ENCODE results near the gene CCDC30.
"Not testable (repeated sequence)": the region's sequence is repeated elsewhere in the genome, so short reads cannot be mapped to it uniquely, and the experiment has no call there.

Gene CCDC30

DNA sequence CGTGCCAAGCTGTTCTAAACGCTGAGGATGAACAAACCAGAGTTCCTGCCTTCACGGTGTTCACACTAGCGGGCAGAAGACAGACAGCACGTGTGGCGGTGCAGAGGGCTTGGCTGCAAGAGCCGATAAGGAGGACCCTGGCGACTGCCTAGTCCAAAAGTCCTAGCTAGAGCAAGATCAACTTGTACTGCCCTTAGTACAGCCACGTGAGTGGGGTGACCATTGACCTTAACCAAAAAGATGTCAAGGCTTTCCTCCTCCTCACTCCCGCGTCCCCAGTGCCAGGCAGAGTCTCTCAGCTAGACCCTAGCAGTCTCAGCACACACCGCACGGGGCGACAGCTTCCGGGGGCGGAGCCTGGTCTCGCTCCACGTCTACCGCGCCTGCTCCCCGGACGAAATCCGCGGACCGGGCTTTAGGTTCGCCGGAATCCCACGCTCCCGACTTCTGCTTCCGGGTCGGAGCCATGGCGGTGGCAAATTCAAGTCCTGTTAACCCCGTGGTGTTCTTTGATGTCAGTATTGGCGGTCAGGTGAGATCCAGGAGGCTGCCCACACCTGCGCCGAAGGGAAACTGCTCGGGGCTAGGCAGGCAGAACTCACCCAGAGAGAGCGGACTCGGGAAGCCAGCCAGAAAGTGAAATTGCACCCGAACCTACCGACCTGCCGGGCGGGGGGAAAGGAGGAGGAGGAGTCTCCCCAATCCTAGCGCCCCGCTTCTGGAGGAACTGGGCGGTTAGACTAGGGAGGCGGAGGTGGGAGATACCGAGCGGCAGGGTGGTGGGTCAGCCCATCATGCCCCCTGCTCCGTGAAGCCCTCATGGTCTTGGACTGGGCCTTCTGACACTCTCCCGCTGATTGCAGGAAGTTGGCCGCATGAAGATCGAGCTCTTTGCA is 195.1 kb downstream of the CCDC30 start, which contains the start of gene PPIH:
TSS of gene PPIH (plus strand) at position 443 of the 896 bp plus-strand sequence. CDS start at position 467, 24 bp downstream.
- DNase-seq (ENCODE audit: low spot score), result peak; percentile 94

- DNase-seq (ENCODE audit: low spot score), result no peak
These were observed 195.8 kb downstream of the CCDC30 start for GRCh38 chr1:42658877-42659337.

DNA sequence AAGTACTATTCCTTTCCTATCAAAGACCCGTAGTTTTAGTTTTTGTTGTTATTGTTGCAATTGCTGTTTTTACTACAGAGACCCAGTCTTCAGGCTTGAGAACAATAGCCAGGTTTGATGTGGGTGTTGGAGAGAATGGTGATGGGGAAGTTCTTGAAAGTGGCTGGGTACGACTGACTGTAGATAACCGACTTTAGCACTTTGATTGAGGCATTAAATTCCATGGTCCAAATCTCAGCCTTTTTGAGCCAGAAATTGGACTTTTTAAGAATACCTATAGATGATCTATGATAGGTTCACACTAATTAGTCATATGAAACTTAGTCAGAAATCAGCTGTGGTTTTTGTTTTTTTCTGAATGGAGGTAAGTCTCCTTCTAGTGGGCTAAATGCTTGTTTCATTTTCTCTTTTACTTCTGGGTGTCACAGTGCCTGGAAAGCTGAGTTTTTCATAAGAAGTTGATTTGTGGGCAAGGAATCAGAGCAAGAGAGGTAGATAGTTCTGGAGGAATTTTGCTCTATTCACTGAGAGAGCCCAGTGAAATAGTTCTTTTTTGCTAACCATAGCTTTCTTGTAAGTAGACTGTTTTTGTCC is 197.9 kb downstream of the CCDC30 start:
- no peak for DNase-seq (ENCODE audit: low spot score)

- no peak for DNase-seq (ENCODE audit: low spot score)
These were observed 206.8 kb downstream of the CCDC30 start for GRCh38 chr1:42669936-42670335.

- no peak for DNase-seq (ENCODE audit: low spot score)
These were observed 207.3 kb downstream of the CCDC30 start for GRCh38 chr1:42670425-42670824.

DNA sequence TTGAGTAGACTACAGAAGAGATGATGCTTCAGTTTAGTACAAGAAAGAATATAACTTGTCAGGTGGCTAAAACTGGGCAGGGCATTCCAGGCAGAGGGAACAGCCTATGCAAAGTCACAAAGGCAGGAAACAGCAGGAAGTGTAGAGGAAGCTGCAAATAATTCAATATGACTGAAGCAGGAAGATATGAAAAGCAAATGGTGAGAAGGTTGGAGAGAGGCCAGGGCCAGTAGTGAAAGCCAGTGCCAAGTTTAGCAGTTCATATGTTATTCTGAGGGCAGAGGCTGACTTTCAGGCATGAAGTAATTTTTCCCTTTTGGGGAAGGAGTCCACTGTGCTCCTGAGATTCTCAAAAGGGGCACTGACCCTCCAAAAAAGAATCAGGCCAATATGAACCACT is 211.1 kb downstream of the CCDC30 start:
- no peak for DNase-seq (ENCODE audit: low spot score)

DNA sequence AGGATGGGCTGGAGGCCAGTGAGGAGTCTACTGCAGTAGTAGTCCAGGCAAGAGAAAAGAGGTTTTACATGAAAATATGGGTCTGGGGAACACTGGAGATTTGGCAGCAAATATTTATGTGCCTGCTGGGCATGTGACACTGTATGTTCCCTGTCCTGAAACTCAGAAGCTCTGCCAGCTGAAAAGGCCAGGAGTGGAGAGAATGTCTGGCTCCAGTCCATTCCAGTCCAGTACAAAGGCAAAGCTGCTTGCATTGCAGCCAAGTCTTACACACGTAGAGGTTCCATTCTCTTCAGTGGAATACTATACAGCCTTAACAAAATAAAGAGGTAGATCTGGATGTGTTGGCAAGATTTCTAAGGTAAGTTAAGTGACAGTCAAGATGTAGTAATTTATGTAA is 211.6 kb downstream of the CCDC30 start:
- DNase-seq (ENCODE audit: low spot score), result no peak

- no peak for DNase-seq (ENCODE audit: low spot score)
These were observed 212.4 kb downstream of the CCDC30 start for GRCh38 chr1:42675467-42675866.

DNA sequence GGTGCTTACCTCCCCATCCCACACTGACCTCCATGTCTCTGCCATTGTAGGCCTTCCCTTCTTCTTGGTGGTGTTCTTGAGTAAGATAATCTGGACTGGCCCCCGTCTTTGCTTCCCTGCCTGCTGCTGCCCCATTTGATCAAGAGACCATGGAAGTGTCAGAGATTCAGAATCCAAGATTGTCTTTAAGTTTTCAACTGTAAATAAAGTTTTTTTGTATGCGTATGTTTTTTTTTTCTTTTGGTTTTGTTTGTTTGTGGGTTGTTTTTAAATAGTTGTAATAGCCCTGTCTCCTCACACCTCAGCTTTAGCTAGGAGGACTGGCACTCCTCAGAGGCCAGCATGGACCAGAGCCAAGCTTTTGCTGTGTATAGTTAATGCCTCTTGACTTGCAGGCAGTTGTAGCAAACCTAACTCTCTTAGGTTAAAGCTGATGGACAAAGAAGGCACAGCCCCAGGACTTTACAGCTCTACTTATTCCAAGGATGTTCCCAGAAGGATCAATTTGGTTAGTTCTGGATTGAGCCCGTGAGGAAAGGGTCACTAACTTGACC is 213.5 kb downstream of the CCDC30 start:
- no peak for DNase-seq (ENCODE audit: low spot score)

DNA sequence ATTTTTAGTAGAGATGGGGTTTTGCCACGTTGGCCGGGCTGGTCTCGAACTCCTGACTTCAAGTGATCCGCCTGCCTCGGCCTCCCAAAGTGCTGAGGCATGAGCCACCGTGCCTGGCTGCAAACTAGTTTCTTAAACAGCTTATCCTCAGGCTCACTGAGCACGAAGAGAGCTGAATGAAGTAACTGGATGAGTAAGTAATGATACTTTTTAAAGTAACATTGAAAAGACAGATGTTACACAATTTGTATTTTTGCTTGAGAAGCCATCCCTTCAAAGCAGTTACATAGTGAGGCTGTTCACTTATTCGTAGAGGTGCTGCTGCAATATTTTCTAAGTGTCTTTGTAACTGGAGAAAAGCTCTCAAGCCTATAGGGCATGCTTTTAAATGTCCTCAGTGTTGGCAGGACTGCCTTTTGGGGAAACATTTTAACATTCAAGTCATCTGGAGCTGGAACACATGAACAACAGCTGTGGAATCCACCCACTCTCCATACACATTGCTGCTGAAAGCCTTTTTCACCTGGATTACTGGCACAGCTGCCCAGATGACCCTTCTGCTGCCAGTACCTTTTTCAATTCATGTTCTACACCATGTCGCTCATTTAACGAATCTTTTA is 216.4 kb downstream of the CCDC30 start:
- DNase-seq (ENCODE audit: low spot score), result no peak

DNA sequence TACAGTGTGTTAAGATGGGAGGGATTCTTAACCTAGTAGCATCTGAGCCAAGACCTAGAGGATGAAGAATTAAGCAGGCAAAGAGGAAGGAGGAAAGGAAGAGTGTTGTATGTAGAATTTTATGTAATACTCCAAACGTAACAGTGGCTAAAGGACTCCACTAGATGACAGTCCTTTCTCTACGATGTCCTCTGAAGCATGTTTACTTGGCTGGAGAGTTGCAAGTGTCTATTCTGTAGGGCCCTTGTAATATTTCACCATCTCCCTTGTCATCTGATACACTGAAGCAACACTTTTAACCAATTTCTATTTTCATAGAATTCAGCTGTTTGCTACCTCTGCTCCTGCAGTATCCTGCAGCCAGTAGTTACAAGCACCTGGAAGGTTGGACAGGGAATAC is 217.0 kb downstream of the CCDC30 start:
- no peak for DNase-seq (ENCODE audit: low spot score)

DNA sequence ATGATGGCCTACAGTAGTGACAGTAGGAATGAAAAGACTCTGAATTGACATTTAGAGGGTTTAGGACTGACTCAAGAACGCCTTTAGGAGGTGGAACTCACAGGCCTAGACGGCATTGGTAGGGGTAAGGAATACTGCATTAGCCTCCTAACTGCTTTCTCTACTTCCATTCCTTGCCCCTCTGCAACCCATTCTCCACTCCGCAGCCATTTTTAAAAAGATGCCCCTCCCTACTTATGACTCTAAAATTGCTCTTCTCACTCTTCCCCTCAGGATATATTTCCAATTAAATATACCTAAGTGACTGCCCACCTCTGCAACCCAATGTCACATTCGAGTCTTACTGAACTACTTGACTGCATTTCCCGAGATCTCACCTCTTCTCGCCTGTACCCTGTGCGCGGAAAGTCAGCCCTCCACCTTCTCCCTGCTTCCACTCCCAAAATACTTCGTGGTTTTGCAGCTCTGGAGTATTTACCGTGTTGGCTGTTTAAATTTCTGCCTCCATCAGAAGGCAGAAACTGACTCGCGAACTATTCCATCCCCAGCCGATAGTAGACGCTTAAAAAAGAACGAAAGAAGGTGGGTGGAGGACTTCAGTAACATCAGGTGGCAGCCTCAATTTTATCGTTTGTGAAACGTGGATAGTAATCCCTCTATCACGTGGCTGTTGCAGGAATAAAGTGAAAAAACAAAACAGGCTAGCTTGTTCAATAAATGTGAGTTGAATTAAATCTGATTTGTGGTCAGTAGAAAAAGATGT is 218.0 kb downstream of the CCDC30 start:
- DNase-seq (ENCODE audit: low spot score), result peak; percentile 17

GRCh38 chr1:42681741-42682483 is 218.8 kb downstream of the CCDC30 start, which contains the start of gene YBX1:
Gene YBX1 (plus strand): TSS chr1:42682418. CDS start chr1:42682566, 148 bp downstream.
- peak; percentile 98 for DNase-seq (ENCODE audit: low spot score)

DNA sequence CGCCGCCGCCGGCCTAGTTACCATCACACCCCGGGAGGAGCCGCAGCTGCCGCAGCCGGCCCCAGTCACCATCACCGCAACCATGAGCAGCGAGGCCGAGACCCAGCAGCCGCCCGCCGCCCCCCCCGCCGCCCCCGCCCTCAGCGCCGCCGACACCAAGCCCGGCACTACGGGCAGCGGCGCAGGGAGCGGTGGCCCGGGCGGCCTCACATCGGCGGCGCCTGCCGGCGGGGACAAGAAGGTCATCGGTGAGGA is 219.3 kb downstream of the CCDC30 start:
- not testable (repeated sequence) for DNase-seq (ENCODE audit: low spot score)

- peak; percentile 83 for DNase-seq (ENCODE audit: low spot score)
These were observed 219.8 kb downstream of the CCDC30 start for GRCh38 chr1:42682739-42683531.

DNA sequence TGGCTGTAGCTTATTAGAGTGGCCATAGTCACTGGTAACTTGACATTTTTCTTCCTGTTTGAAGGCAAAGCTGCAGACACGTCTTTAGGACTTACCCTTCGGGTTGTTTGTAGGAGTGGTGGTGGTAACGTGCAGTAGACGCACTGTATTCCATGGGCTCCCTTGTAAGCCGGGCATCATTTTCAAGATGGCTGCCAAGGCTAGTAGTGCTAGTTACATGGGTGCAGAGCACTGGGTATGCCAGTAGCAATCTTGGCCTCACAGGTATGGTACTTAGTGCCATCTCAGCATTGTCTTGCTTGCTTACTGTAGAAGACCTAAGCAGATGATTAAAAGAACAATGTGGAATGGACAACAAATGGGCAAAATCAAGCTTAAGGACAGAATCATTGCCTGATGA is 221.1 kb downstream of the CCDC30 start:
- DNase-seq (ENCODE audit: low spot score), result no peak

- no peak for DNase-seq (ENCODE audit: low spot score)
These were observed 223.3 kb downstream of the CCDC30 start for GRCh38 chr1:42686418-42686817.

DNA sequence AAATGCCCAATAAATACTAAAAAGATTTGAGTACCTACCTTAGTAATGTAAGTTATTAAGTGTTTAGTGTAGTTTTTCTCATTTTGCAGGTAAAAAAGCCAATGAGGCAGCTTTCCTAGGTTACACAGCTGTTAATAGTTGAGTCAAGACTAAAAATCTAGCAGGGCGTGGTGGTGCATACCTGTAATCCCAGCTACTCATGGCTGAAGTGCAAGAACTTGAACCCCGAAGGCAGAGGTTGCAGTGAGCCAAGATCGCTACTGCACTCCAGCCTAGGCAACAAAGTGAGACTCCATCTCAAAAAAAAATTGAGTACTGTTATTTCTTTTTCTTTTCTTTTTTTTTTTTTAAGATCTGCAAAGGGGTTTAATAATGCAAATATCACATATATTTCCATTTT is 226.8 kb downstream of the CCDC30 start:
- no peak for DNase-seq (ENCODE audit: low spot score)

- DNase-seq (ENCODE audit: low spot score), result no peak
These were observed 227.5 kb downstream of the CCDC30 start for GRCh38 chr1:42690477-42691156.

- DNase-seq (ENCODE audit: low spot score), result no peak
These were observed 228.0 kb downstream of the CCDC30 start for GRCh38 chr1:42691157-42691498.

All from AG08396 (cell line).